Glutamatergic neuron (in vitro differentiated cells): Measurements from ENCODE around the gene ZBP1. TPM values are rescaled to one million over a fixed set of nuclear protein-coding genes. Genes with fewer than 3 reads are reported as not detected.

Source experiments
- DNase-seq: peaks from one replicate; pipeline ENCODE4 v3.0.0; 2022
- H3K27ac Mint-ChIP-seq: one replicate; pipeline ENCODE4 v1.8.0; 2020; ENCODE audit warnings: mild to moderate bottlenecking, mixed read lengths, inconsistent platforms; ENCODE audit not compliant: unreplicated experiment
- H3K27me3 Mint-ChIP-seq: one replicate; pipeline ENCODE4 v1.8.0; 2020; ENCODE audit warnings: mild to moderate bottlenecking, moderate library complexity, mixed read lengths, inconsistent platforms; ENCODE audit not compliant: unreplicated experiment
- H3K36me3 Mint-ChIP-seq: one replicate; pipeline ENCODE4 v1.8.0; 2020; ENCODE audit warnings: mild to moderate bottlenecking, mixed read lengths, inconsistent platforms; ENCODE audit not compliant: unreplicated experiment
- H3K4me1 Mint-ChIP-seq: one replicate; pipeline ENCODE4 v1.8.0; 2020; ENCODE audit warnings: mild to moderate bottlenecking, low read depth, mixed read lengths, inconsistent platforms; ENCODE audit not compliant: unreplicated experiment
- H3K4me3 Mint-ChIP-seq: one replicate; pipeline ENCODE4 v1.8.0; 2020; ENCODE audit warnings: mild to moderate bottlenecking, mixed read lengths, inconsistent platforms; ENCODE audit not compliant: unreplicated experiment
- H3K9me3 Mint-ChIP-seq: one replicate; pipeline ENCODE4 v1.8.0; 2020; ENCODE audit warnings: mild to moderate bottlenecking, moderate library complexity, mixed read lengths, inconsistent platforms; ENCODE audit not compliant: unreplicated experiment
- total RNA-seq: library from RNA; stranded (reverse); fragmentation: NEBNext Ultra II Directional; extraction: Animal tissue kit (Norgen Biotek cat#: 25700); gene quantifications from one replicate; pipeline ENCODE4 v1.2.1, GENCODE V29; 2021; ENCODE audit not compliant: unreplicated experiment
- TF ChIP-seq, protein P1 (sequence below): fragments of 200-600 bp; sonication (generic); IDR thresholded peaks from one replicate; pipeline ENCODE4 v1.5.0; 2021; ENCODE audit not compliant: partially characterized antibody, unreplicated experiment

Gene ZBP1
- total RNA-seq, 1 donor from 2014 or later, result not detected

- H3K4me1 Mint-ChIP-seq, result peaks cover 6% of the 10 kb centered on the region
- no peaks in the 10 kb centered on the region for H3K36me3 Mint-ChIP-seq
- no peak overlapping the region for H3K27ac Mint-ChIP-seq
- TF ChIP-seq, protein P1, sequence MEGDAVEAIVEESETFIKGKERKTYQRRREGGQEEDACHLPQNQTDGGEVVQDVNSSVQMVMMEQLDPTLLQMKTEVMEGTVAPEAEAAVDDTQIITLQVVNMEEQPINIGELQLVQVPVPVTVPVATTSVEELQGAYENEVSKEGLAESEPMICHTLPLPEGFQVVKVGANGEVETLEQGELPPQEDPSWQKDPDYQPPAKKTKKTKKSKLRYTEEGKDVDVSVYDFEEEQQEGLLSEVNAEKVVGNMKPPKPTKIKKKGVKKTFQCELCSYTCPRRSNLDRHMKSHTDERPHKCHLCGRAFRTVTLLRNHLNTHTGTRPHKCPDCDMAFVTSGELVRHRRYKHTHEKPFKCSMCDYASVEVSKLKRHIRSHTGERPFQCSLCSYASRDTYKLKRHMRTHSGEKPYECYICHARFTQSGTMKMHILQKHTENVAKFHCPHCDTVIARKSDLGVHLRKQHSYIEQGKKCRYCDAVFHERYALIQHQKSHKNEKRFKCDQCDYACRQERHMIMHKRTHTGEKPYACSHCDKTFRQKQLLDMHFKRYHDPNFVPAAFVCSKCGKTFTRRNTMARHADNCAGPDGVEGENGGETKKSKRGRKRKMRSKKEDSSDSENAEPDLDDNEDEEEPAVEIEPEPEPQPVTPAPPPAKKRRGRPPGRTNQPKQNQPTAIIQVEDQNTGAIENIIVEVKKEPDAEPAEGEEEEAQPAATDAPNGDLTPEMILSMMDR, result peak; percentile 98
- no peak overlapping the region for H3K4me3 Mint-ChIP-seq
- no peaks in the 10 kb centered on the region for H3K27me3 Mint-ChIP-seq
- H3K9me3 Mint-ChIP-seq, result peaks cover 3% of the 10 kb centered on the region
- DNase-seq, result peak; percentile 84
Measured at GRCh38 chr20:57596998-57597939, 23.0 kb downstream of the ZBP1 start.

- TF ChIP-seq, protein P1, result no peak
- H3K27ac Mint-ChIP-seq, result no peak overlapping the region
- no peak overlapping the region for H3K4me3 Mint-ChIP-seq
- H3K4me1 Mint-ChIP-seq, result peaks cover 6% of the 10 kb centered on the region
- no peaks in the 10 kb centered on the region for H3K36me3 Mint-ChIP-seq
- DNase-seq, result no peak
- H3K9me3 Mint-ChIP-seq, result peaks cover 3% of the 10 kb centered on the region
- H3K27me3 Mint-ChIP-seq, result no peaks in the 10 kb centered on the region
Measured at GRCh38 chr20:57596358-57596757, 23.9 kb downstream of the ZBP1 start.

- Mint-ChIP-seq H3K4me1 (peaks cover 6% of the 10 kb centered on the region), H3K27ac (no peak overlapping the region), H3K4me3 (no peak overlapping the region), H3K27me3 (peaks cover 2% of the 10 kb centered on the region), H3K36me3 (no peaks in the 10 kb centered on the region), H3K9me3 (peaks cover 3% of the 10 kb centered on the region)
- TF ChIP-seq, protein P1, result no peak
- DNase-seq, result no peak
Measured at GRCh38 chr20:57595041-57596030, 24.9 kb downstream of the ZBP1 start.

- TF ChIP-seq, protein P1, result peak; percentile 94
- H3K4me1 Mint-ChIP-seq, result peaks cover 6% of the 10 kb centered on the region
- H3K27me3 Mint-ChIP-seq, result peaks cover 2% of the 10 kb centered on the region
- peak; percentile 80 for DNase-seq
- no peaks in the 10 kb centered on the region for H3K36me3 Mint-ChIP-seq
- H3K4me3 Mint-ChIP-seq, result no peak overlapping the region
- no peaks in the 10 kb centered on the region for H3K9me3 Mint-ChIP-seq
- no peak overlapping the region for H3K27ac Mint-ChIP-seq
Measured at GRCh38 chr20:57594092-57594951, 25.9 kb downstream of the ZBP1 start.
